Neural crest cell (in vitro differentiated cells): ENCODE data around the gene TNK2. TPM values are rescaled to one million over a fixed set of nuclear protein-coding genes. Genes with fewer than 3 reads are reported as not detected.

Experiments used
- DNase-seq: peaks from one replicate; pipeline ENCODE4 v3.0.0; 2021; ENCODE audit warnings: low read depth, mixed read lengths, low spot score
- H3K27ac Mint-ChIP-seq: one replicate; pipeline ENCODE4 v1.8.0; 2021; ENCODE audit warnings: mild to moderate bottlenecking, mixed read lengths; ENCODE audit not compliant: unreplicated experiment
- H3K27me3 Mint-ChIP-seq: 2 replicates; pipeline ENCODE4 v1.8.0; 2021; ENCODE audit warnings: low read depth, mild to moderate bottlenecking, mixed read lengths
- H3K36me3 Mint-ChIP-seq: 2 replicates; pipeline ENCODE4 v1.8.0; 2021; ENCODE audit warnings: low read depth, mild to moderate bottlenecking, mixed read lengths
- H3K4me1 Mint-ChIP-seq: 2 replicates; pipeline ENCODE4 v1.8.0; 2021; ENCODE audit warnings: mixed read lengths
- H3K4me3 Mint-ChIP-seq: one replicate; pipeline ENCODE4 v1.8.0; 2021; ENCODE audit warnings: mild to moderate bottlenecking, mixed read lengths
- H3K9me3 Mint-ChIP-seq: 2 replicates; pipeline ENCODE4 v1.8.0; 2021; ENCODE audit warnings: mixed read lengths
- CTCF ChIP-seq: fragments of 200-600 bp; sonication (generic); conservative IDR thresholded peaks from 2 replicates; pipeline ENCODE4 v1.5.0; 2021; ENCODE audit warnings: antibody characterized with exemption, mild to moderate bottlenecking
- total RNA-seq: library from RNA; stranded (reverse); gene quantifications from 2 replicates; pipeline ENCODE4 v1.2.1, GENCODE V29; 2021

TNK2 gene
- total RNA-seq, 1 donor from 2014 or later = 54.9 TPM

GRCh38 chr3:195854628-195855294 is 53.6 kb downstream of the TNK2 start:
- Mint-ChIP-seq H3K36me3 (no peaks in the 10 kb centered on the region), H3K9me3 (no peaks in the 10 kb centered on the region), H3K27me3 (peaks cover 5% of the 10 kb centered on the region), H3K4me1 (peaks cover 14% of the 10 kb centered on the region), H3K4me3 (no peak overlapping the region), H3K27ac (no peak overlapping the region)
- no peak for TF ChIP-seq CTCF
- DNase-seq = no peak

GRCh38 chr3:195853996-195854395 is 54.4 kb downstream of the TNK2 start:
- no peak for TF ChIP-seq CTCF
- Mint-ChIP-seq H3K36me3 (no peaks in the 10 kb centered on the region), H3K27me3 (peaks cover 5% of the 10 kb centered on the region), H3K4me1 (peaks cover 7% of the 10 kb centered on the region), H3K27ac (no peak overlapping the region), H3K9me3 (no peaks in the 10 kb centered on the region), H3K4me3 (no peak overlapping the region)
- no peak for DNase-seq

GRCh38 chr3:195853036-195853435 is 55.3 kb downstream of the TNK2 start:
- no peak for DNase-seq
- Mint-ChIP-seq H3K4me3 (no peak overlapping the region), H3K9me3 (no peaks in the 10 kb centered on the region), H3K27me3 (peaks cover 5% of the 10 kb centered on the region), H3K36me3 (no peaks in the 10 kb centered on the region), H3K27ac (no peak overlapping the region), H3K4me1 (peaks cover 7% of the 10 kb centered on the region)
- TF ChIP-seq CTCF = no peak

- TF ChIP-seq CTCF = peak; percentile 100
- DNase-seq = peak; percentile 93
- H3K4me1 Mint-ChIP-seq = peaks cover 7% of the 10 kb centered on the region
- H3K36me3 Mint-ChIP-seq = no peaks in the 10 kb centered on the region
- H3K27ac Mint-ChIP-seq = peak overlapping the region; percentile 81
- H3K9me3 Mint-ChIP-seq = no peaks in the 10 kb centered on the region
- no peak overlapping the region for H3K4me3 Mint-ChIP-seq
- peaks cover 5% of the 10 kb centered on the region for H3K27me3 Mint-ChIP-seq
Measured at GRCh38 chr3:195850857-195851543, 57.4 kb downstream of the TNK2 start.

- Mint-ChIP-seq H3K36me3 (no peaks in the 10 kb centered on the region), H3K9me3 (no peaks in the 10 kb centered on the region), H3K4me1 (peaks cover 7% of the 10 kb centered on the region), H3K4me3 (no peak overlapping the region), H3K27me3 (peaks cover 5% of the 10 kb centered on the region), H3K27ac (no peak overlapping the region)
- TF ChIP-seq CTCF = no peak
- DNase-seq = no peak
Measured at GRCh38 chr3:195849322-195850074, 58.9 kb downstream of the TNK2 start.
